Left colon (tissue), 2 donors: ENCODE data around the gene MMP14. TPM values are rescaled to one million over a fixed set of nuclear protein-coding genes. Genes with fewer than 3 reads are reported as not detected.
A peak's percentile ranks its signal among the peaks of the same experiment; 100 is the strongest.
"Not testable (repeated sequence)": the region's sequence is repeated elsewhere in the genome, so short reads cannot be mapped to it uniquely, and the experiment has no call there.

ENCODE experiments used
- ATAC-seq: fragments of 200-7000 bp; cut with Tn5 transposase; one replicate; pipeline ENCODE4 v1.9.1; 2020; ENCODE audit warnings: mild to moderate bottlenecking, moderate library complexity
- DNase-seq, 2 donors: peaks; one replicate each; pipeline ENCODE4 v3.0.0-alpha.2; 2020
- intact Hi-C, 2 donors: fragments of 100-400 bp; cut with DNase I in 1 of 2; cut with micrococcal nuclease in 1 of 2; formaldehyde crosslinking; loops; one replicate each; pipeline versions ENCODE4 v1.11.2 to v1.14.0; 2022; cut with DNase I, micrococcal nuclease
- total RNA-seq, 2 donors: library from RNA; stranded (reverse); fragmentation: NEBNext Ultra II Directional; extraction: Animal tissue kit (Norgen Biotek cat#: 25700); gene quantifications; one replicate each; pipeline ENCODE4 v1.2.1, GENCODE V29; 2021
- donor health status: DM: no; HTN: no; CAD: no.
- donor health status: DM: yes; HTN: yes; CAD: no.

The MMP14 gene
- total RNA-seq, 2 donors from 2014 or later: 83.0 to 101 TPM

DNA sequence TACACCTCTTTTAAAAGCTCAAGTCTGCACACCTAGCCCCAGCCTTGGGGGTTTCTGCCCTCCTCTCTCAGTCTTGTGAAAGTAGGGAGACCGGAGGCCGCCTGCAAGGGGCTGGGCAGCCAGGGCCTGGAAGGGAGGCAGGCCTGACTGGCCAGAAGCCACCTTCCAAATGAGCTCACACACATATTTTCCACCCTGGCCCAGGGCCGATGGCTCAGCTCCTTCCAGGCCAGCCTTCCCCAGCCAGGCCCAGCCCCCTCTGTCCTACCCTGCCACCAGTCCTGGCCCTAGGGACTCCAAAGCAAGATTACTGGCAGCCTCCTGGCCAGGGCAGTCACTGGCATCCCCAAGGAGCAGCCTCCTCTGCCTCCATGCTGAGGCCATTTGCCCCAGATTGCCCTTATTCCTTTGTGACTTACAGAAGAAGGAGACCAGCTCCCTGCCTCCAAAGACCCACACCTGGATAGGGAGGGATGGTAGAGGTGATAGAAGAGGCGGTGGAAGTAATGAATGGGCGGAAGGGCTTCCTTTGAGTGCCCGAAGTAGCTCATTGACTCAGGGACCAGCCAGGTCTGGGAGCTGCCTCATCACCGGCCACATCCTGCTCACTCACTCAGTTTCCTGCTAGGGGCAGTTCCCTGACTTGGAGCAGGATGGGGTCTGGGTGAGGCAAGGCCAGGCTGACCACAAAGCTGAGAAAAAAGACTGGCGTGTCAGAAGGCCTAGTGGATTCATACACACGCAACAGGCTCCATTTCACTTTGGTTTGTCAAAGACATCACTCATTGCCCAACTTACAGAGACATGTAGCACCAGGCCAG, 14.8 kb downstream of the MMP14 start:
- DNase-seq (peak; percentile 61 to 79), ATAC-seq (no peak)
- intact Hi-C loops: no loop called here

- intact Hi-C loops: not testable (repeated sequence)
Measured at GRCh38 chr14:22852178-22852577, 15.8 kb downstream of the MMP14 start.

GRCh38 chr14:22852599-22852939, 16.2 kb downstream of the MMP14 start:
- intact Hi-C loops: no loop called here
- DNase-seq: peak in 1 of 2 donors; percentile 82
- no peak for ATAC-seq

More at GRCh38 chr14:22852178-22852577, 15.8 kb downstream of the MMP14 start:
- not testable (repeated sequence) for DNase-seq, ATAC-seq

DNA sequence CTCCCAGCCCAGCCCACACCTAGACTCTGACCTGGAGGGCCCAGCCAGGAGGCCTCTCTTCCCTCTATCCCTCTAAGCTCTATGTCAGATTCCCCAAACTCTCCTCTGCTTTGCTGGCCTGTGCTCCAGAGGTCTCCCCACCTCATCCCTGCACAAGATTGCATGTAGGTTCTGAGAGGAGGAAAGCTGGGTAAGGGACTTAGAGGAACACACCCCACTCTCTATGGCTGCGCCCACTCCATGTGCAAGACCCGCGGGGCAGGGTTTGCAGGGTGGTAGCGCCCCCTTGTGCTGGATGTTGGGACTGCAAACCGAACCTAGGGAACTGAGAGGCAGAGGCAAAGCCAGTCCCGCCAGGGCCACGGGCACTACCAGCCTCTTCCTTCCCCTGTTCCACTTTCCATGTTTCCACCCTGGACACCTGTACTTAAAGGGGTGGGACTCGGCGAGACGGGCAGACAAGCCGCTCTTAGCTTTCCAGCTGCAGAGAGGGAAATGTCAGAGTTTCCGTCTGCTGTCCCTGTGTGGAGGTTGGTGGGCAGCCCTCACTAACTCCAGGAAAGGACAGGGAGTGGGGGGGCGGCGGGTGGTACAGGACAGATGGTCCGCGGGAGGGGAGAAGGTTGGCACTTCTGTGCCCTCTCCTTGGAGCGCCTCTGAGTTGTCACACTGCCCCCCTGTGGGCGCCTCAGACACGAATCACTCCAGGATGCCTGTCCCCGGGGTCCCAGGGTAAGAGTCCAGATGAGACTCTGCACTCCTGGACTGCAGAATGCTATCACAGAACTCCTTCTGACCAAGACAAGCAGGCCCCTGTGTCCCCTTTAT, 16.8 kb downstream of the MMP14 start:
- ATAC-seq (peak; percentile 89), DNase-seq (peak; percentile 85 to 95)
- intact Hi-C loops: no loop called here

- ATAC-seq, DNase-seq, intact Hi-C loops: not testable (repeated sequence)
Measured at GRCh38 chr14:22854296-22854695, 17.9 kb downstream of the MMP14 start.

- no peak for ATAC-seq
- no peak for DNase-seq
- intact Hi-C loops: no loop called here
Measured at GRCh38 chr14:22854963-22855724, 18.8 kb downstream of the MMP14 start.

DNA sequence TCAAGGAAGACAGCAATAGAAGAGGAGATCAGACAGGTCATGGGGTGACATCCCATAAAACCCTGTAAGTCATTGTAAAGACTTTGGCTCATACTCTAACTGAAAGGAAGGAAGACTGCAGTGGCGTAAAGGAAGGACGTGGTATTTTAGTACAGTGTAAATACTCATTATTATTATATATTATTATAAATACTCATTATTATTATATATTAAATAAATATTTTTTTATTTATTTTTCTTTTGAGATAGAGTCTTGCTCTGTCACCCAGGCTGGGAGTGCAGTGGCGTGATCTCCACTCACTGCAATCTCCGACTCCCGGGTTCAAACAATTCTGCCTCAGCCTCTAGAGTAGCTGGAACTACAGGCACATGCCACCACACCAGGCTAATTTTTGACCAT, 20.0 kb downstream of the MMP14 start:
- intact Hi-C loops: no loop called here
- DNase-seq (no peak), ATAC-seq (no peak)

DNA sequence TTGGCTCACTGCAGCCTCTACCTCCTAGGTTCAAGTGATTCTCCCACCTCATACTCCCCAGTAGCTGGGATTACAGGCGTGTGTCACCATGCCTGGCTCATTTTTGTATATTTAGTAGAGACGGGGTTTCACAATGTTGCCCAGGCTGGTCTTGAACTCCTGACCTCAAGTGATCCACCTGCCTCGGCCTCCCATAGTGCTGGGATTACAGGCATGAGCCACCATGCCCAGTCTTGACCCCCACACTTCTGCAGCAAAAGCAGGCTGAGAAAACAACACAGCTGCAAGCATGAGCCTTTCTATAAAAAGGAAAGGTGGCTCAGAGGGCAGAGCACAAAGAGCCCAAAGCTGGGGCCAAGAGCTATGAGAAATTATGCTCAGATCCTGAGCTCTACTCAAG, 24.0 kb downstream of the MMP14 start:
- ATAC-seq: not testable (repeated sequence)

DNA sequence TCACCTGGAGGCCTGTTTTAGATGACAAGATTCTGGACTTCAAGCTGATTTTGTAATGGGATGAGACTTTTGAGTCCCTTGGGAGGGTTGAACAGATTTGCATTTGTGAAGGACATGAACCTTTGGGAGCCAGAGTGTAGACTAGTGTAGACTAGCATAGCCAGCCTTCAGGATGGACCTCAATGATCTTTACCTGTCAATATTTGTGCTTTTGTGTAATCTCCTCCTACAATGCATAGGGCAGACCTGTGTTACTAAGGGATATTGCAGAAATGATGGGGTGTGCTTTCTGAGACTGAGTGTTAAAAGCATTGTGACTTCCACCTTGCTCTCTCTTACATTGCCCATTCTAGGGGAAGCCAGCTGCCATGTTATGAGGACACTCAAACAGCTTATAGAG, 25.3 kb downstream of the MMP14 start:
- intact Hi-C loops: no loop called here
- ATAC-seq (no peak), DNase-seq (no peak)

More for the DNA sequence above, 24.0 kb downstream of the MMP14 start:
- DNase-seq, intact Hi-C loops: not testable (repeated sequence)

DNA sequence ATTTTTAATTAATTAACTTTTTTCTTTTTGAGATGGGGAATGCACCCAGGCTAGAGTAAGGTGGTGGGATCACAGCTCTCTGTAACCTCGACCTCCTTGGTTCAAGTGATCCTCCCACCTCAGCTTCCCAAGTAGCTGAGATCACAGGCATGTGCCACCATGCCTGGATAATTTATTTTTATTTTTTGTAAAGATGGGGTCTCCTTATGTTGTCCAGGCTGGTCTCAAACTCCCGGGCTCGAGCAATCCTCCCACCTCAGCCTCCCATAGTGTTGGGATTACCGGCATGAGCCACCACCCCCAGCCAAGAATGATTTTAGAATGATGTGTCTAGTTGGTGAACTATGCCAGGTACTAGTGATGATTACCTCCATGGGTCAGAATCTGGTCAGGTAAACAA, 28.6 kb downstream of the MMP14 start:
- intact Hi-C loops: no loop called here
- DNase-seq: no peak
- no peak for ATAC-seq

- intact Hi-C loops: no loop called here
- DNase-seq (no peak), ATAC-seq (peak; percentile 22)
Measured at GRCh38 chr14:22865424-22866405, 29.3 kb downstream of the MMP14 start.

DNA sequence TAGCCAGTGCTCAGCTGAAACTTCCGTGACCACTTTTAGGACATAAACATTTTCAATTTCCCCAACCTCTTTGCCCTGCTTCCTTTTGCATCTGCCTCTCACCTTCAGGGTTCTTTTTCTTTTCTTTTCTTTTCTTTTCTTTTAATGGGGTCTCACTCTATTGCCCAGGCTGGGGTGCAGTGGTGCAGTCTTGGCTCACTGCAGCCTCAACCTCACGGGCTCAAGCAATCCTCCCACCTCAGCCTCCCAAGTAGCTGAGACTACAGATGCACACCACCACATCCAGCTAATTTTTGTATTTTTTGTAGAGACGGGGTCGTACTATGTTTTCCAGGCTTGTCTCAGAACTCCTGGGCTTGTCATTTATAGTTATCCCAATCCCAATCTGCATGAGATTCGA, 30.5 kb downstream of the MMP14 start:
- ATAC-seq: no peak
- intact Hi-C loops: no loop called here
- no peak for DNase-seq

GRCh38 chr14:22870811-22871223, 34.4 kb downstream of the MMP14 start:
- intact Hi-C loops: no loop called here
- DNase-seq (no peak), ATAC-seq (no peak)

- ATAC-seq (peak; percentile 87), DNase-seq (peak; percentile 95 to 96)
- intact Hi-C loops: no loop called here
Measured at GRCh38 chr14:22871224-22872032, 35.0 kb downstream of the MMP14 start, which contains the start of gene LRP10. Gene LRP10 (plus strand): TSS chr14:22871740. CDS start chr14:22872304, 564 bp downstream.

DNA sequence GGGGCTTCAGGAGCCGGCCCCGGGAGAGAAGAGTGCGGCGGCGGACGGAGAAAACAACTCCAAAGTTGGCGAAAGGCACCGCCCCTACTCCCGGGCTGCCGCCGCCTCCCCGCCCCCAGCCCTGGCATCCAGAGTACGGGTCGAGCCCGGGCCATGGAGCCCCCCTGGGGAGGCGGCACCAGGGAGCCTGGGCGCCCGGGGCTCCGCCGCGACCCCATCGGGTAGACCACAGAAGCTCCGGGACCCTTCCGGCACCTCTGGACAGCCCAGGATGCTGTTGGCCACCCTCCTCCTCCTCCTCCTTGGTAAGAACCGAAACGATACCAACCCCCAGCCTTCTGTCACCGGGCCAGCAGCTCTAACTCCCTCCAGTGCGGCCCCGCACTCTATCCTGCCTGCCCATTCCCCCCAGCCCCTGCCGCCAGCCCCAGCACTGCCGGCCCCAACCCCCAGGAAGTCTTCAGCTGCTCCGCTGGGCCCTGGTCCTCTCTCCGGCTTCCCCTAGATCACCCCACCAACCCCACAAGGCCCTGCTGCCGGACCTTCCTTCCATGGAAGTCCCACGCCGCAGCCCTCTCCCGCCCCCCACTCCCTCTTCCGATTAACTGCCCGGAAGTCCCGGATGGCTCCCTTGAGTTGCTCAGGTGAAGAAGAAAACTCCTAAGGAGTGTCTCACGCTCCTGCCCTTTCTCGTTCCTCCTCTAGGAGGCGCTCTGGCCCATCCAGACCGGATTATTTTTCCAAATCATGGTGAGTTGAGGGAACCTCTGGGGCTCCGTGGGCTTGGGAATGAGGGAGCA, 35.8 kb downstream of the MMP14 start:
- DNase-seq (peak; percentile 81 to 90), ATAC-seq (peak; percentile 55)
- intact Hi-C loops: no loop called here

- no peak for DNase-seq
- intact Hi-C loops: no loop called here
- ATAC-seq: no peak
Measured at GRCh38 chr14:22872833-22873520, 36.6 kb downstream of the MMP14 start.
